Uterus (tissue), 2 donors: ENCODE results near the gene ABHD18.

Experiments
- CTCF ChIP-seq, 4 experiments: fragments of 200-600 bp in 2 of 4; fragments of 450-650 bp in 2 of 4; sonication (generic) in 2 of 4; IDR thresholded peaks; one replicate each; pipeline ENCODE4 v1.5.1; 2016 to 2019; ENCODE audit warnings: antibody characterized with exemption in 4 of 4, mild to moderate bottlenecking in 2 of 4, moderate library complexity in 1 of 4
- POLR2A ChIP-seq, 2 donors: fragments of 450-650 bp; IDR thresholded peaks; one replicate each; pipeline ENCODE4 v1.6.1; 2016; ENCODE audit warnings: antibody characterized with exemption in 2 of 2, mild to moderate bottlenecking in 1 of 2, moderate library complexity in 1 of 2

DNA sequence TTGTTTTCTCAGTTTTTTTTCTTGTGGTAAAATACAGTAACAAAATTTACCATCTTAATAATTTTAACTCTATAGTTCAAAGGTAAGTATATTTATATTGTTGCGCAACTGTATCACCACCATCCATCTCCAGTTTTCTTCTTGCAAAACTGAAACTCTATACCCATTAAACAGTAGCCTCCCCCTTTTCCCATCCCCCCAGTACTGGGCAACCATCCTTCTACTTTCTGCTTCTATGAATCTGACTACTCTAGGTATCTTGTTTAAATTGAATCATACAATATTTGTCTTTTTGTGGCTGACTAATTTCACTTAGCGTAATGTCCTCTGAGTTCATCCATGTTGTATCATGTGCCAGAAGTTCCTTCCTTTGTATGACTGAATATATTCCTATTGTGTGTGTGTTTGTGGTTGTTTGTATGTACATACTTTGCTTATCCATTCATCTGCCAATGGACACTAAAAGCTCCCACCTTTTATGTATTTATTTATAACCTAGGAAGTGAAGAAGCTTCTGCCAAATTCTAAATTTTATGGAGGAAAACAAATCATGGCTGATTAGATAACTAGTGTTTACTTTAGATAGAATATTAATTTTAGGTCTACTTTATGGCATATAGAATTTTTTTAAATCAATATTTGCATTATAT lies 10.0 kb downstream of the ABHD18 start:
- no peak for TF ChIP-seq CTCF (IDR thresholded peaks at IDR 0.05)
- no peak for TF ChIP-seq POLR2A (IDR thresholded peaks at IDR 0.05)
